HG02588 (cell line): Measurements from ENCODE around the gene KLHDC10.
"Not testable (repeated sequence)": the region's sequence is repeated elsewhere in the genome, so short reads cannot be mapped to it uniquely, and the experiment has no call there.

Experiments used
- ATAC-seq: cut with Tn5 transposase; IDR thresholded peaks from one replicate; pipeline ENCODE4 v1.9.1; 2021; ENCODE audit warnings: mild to moderate bottlenecking, moderate library complexity; ENCODE audit not compliant: unreplicated experiment

Gene KLHDC10

DNA sequence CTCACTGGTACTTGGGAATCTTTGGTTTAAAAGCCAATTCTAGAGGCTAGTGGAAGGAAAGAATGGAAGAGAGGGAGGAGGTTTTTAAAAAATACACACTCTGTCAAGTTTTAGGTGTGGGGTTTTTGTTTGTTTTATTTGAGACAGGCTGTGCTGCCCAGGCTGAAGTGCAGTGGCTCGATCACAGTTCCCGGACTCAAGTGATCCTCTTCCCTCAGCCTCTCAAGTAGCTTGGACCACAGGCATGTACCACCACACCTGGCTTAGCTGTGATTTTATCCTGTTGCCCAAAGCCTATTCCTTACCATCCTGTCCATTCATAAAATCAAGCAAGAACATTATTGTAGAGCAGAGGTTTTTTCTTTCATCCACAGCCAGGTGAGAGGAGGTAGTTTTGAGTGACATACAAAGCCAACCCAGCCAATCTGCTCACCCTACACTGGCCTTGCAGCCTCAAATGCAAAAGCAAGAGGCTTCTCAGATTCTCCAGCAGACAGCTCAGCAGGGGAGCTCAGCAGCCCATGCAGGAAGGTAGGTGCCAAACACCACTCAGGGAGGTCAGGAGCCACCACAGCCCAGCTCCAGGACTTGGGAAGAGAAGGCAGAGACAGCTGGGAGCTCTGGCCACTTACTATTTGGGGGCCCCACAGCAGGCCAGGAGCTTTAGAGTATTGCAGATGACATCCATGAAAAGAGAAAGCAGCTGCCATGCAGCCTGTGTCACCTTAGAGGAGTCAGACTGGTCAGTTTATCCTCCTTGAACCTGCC lies 69.0 kb downstream of the KLHDC10 start:
- no peak for ATAC-seq

DNA sequence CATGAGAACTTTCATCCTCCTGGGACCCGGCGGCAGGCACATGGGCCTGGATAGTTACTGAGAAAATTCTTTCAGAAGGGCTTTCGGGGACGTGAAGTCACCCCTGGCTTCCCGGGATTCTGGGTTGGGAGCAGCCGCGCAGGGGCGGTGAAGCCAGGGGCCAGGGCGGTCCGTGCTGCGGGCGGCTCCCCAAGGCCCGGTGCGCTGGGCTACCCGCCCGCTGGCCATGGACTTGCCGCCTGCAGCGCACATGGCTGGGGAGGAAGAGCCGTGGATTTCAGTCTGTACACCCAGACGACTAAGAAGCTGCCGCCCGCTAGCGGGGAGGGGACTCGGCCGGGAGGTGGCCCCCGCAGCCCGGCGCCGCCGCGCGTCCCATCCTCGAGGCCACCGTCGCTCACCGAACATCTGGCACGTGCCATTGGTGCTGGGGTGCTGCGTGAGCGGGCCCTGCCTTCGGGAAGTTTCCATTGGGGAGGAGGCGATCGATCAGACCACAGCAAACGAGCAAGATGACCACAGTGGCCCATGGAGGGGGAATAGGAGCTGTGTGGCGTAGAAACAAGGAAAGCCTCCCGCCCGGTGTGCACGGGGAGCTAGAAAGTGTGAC lies 70.3 kb downstream of the KLHDC10 start:
- ATAC-seq: no peak

DNA sequence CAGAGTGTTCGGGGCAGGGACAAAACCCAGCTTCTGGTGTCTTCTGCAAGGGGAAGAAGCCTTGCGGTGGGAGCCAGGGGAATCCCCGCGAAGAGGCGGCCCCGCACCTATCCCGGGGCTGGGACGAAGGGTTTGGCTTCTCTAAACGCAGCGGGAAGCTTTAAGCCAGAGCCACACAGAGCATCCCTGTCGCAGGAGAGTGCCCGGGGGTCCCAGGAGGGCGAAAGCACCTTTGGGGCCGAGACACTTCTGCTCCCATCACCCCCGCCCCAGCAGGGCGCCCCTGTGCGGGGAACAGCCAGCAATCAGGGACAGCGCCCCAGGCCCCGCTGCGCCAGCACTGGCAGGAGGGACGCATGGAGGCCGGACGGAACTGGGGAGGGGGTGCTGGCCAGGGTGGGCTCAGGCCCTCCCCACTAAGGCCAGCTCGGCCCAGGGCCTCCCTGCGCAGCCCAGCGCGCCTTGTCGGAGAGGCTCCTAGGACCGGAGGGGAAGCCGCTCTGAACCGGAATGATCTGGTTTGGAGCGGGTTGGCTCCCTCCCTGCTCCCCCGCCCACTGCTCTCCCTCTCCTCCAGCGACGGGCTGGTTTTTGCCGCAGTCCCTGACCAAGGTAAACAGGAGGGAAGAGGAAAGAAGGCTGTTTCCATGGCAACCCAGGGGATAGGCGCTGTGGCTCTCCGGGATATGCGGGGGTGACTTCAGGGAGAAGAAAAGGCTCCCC lies 71.0 kb downstream of the KLHDC10 start:
- peak; percentile 43 for ATAC-seq

DNA sequence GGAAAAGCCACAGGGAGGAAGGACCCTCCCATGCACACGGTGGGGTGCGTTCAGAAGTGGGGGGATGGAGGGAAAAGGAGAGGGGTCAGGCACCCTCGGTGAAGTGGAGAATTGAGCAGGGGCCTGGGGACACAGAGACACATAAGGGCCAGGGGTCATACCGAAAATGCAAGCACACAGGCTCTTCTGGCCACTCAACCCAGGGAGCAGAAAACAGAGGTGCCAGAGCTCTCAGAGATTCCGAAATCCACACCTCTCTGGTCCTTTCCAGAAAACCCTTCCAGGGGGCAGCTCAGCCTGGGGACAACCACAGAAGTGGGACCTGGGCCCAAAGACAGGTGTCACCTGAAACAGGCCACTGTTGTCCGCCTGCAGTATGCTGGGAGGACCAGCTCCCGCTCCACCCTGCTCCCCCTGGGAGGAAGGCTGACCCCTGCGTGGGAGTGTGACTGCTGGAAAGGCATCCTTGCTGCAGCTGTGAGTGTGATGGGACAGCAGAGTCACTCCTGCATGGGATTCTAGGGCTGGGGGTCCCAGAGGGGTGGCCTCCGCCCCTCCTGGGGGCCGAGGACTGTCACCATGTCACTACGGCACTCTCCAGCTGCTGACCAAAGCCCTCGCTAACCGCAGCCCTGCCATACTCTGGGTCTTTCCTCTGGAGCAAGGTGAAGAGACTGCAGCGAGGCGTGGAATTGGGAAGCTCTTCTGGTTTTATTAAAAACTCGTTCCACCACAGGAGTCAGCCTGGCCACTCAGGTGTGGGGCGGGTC lies 71.7 kb downstream of the KLHDC10 start:
- ATAC-seq: no peak

DNA sequence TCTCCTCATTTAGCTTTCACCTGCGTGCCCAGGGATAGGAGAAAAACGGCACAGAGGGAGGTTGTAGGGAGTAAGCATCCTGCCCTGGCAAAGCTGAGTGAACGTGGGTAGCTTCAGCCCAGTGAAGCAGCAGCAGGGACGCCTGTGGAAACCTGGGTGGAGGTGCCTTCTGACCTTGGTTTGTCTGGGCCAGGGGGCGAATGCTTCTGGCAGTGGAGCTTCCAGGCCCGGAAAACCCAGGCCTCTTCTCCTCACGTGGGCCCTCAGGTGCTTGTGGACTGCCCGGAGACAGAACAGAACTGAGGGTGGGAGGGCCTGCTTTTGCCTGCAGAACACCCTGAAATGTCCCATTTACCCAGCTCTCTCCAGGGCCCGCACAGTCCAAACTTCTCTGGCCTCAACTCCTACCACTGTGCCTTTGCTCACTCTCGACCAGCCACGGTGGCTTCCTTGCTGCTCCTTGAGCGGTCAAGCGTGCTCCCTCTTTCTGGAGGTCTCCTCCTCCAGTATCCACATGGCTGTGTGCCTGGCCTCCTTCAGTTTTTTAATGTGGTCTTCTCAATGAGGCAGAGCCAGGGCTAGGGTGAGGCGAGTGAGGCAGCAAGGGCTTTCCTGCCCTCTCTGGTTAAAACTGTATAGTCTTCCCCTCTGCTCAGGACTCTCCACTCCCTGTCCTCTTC lies 72.5 kb downstream of the KLHDC10 start:
- ATAC-seq: no peak

DNA sequence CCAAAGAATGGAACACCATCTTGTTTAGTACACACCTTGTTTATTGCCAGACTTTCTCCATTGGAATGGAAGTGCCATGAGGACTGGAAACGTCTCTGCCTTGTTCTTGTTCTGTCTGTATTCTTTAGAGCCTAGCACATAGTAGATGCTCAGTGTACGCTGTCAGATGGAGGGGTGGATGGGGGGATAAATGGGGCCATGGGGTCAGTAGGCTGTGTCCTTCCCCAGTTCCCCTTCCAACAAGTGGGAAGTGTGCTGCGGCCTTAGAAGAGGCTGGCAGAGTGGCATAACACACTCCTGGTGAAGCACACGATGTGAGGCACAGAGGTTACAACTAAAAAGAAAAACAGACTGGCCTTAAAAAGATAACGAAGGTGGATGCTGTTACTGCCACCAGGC lies 73.0 kb downstream of the KLHDC10 start:
- ATAC-seq: no peak

DNA sequence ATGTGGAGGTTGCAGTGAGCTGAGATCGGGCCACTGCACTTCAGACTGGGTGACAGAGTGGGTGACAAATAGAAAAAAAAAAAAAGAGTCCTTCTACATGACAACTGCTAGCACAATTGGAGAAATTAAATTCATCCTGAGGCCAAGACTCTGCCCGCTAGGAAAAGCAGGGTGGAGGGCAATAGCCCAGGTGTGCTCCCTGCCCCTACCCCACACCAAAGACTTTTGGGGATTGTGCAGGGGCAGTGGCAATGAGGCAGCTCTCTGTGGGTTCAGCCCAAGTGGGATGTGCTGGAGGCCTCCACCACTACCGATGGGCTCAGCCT lies 73.6 kb downstream of the KLHDC10 start:
- ATAC-seq: no peak

DNA sequence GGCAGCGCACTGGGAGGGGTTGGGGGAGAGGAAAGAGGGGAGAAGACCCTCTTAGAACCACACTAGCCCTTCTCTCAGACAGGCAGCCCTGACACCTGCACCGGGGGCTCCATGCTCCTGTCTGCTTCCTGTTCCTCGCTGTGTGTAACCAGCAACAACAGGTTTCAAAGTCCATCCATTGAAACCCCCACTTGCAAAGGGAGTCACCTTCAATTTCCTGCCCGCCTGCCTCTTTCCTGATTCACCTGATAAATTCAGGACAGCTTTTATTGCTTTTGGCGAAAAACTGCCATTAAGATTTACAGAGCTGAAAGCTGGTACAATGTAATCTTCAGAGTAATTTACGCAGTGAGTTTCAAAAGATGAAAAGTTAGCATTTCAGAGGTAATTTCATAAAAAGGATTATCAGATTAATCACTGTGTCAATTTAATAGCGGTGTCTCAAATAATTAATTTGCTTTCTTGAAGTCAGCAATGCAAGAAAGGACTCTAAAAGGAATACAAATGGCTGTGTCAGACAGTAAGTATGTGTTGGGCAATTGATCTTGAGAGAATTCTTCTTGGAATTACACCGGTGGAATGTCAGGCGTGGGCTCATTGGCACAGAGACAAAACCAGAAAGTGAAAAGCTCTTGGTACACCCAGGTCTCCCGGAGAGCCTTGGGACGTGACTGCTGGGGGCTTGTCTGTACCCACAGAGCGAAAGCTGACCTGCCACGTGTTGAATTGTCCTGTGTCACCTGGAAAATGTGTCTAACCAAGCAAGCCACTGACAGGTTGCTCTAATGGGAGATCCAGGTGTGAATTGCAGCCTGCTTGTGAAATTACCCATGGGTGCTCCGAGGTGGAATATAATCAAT lies 74.2 kb downstream of the KLHDC10 start:
- no peak for ATAC-seq

DNA sequence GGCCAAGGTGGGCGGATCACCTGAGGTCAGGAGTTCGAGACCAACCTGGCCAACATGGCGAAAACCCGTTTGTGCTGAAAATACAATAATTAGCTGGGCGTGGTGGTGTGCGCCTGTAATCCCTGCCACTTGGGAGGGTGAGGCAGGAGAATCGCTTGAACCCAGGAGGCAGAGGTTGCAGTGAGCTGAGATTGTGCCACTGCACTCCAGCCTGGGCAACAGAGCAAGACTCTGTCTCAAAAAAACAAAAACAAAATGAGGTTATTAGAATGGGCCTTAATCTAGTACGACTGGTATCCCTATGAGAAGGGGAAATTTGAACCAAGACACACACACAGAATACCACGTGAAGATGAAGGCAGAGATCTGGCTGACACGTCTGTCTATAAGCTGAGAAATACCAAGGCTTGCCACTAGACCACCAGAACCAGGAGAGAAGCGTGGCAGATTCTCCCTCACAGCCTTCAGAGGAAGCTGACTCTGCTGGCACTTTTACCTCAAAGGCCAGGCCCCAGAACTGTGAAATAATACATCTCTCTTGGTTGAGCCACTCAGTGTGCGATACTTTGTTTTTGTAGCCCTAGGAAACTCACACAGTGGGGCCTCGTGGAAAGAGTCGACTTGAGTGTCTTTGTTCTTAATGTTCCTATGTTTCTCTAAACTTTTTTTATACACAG lies 75.2 kb downstream of the KLHDC10 start:
- no peak for ATAC-seq

DNA sequence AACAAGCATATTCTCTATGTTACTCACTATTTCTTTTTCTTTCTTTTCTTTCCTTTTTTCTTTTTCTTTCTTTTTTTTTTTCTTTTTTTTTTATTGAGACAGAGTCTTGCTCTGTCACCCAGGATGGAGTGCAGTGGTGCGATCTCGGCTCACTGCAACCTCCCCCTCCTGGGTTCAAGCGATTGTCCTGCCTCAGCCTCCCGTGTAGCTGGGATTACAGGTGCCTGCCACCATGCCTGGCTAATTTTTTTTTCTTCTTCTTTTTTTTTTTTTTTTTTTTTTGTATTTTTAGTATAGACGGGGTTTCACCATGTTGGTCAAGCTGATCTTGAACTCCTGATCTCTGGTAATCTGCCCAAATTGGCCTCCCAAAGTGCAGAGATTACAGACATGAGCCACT lies 75.8 kb downstream of the KLHDC10 start:
- not testable (repeated sequence) for ATAC-seq

DNA sequence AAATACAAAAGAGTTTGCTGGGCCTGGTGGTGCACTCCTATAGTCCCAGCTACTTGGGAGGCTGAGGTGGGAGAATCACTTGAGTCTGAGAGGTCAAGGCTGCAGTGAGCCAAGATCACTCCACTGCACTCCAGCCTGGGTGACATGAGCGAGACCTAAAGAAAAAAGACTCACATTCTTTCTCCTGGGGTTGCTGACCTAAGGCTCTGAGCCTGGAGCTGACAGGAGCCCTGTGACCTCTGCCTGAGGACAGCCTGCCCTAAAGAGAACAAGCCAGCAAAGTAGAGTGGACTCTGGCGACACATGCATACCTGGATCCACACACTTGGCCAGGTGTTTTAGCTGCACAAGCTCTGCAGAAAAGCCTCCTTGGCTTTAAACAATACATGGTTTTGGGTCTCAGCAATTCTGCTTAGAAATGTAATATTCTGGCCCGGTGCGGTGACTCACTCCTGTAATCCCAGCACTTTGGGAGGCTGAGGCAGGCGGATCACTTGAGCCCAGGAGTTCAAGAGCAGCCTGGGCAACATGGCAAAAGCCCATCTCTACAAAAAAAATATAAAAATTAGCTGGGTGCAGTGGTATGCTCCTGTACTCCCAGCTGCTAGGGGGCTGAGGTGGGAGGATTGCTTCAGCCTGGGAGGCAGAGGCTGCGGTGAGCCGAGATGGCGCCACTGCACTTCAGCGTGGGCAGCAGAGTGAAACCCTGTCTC lies 76.5 kb downstream of the KLHDC10 start:
- no peak for ATAC-seq

DNA sequence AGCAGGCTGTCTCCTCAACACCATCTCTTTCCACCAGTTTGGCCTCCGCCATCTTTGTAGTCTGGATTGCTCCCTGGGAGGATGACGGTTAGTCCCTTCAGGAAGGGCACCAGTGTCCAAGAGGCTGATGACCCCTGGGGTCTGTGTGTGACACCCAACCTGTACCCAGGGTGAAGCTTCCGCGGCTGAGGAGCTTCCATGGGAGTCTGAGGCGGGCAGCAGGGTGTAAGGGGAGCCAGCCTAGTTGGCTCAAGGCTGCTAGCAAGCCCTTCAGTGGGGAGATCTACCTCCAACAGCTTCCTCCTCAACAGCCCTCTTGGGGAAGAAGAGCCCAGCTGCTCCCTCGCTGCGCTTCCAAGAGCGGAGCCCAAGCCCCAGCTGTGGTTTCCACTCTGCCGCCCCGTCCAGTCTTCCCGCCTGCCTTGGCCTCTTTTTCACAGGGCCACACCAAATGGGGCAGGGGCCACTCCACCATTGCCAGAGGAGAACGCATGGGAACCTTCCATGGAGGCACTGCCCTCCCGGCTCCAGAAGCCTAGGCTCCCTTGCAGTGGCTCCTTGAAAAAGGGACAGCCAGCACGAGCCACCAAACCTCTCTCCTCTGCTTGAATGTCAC lies 77.5 kb downstream of the KLHDC10 start:
- no peak for ATAC-seq

DNA sequence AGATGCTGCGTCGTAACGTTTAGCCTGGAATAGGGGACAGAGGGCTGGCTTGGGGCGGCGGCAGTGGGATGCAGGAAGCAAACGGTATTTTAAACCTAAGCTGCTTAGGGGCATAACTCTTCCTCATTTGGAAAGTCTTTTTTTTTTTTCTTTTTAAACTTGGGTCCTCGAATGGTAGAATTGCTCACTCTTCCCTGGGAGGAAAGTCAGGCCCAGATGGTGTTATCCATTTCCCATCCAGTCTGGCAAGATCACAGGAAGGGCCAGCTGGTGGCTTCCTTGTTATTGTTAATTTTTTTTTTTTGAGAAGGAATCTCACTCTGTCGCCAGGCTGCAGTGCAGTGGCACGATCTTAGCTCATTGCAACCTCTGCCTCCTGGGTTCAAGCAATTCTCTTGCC lies 78.2 kb downstream of the KLHDC10 start:
- ATAC-seq: no peak

DNA sequence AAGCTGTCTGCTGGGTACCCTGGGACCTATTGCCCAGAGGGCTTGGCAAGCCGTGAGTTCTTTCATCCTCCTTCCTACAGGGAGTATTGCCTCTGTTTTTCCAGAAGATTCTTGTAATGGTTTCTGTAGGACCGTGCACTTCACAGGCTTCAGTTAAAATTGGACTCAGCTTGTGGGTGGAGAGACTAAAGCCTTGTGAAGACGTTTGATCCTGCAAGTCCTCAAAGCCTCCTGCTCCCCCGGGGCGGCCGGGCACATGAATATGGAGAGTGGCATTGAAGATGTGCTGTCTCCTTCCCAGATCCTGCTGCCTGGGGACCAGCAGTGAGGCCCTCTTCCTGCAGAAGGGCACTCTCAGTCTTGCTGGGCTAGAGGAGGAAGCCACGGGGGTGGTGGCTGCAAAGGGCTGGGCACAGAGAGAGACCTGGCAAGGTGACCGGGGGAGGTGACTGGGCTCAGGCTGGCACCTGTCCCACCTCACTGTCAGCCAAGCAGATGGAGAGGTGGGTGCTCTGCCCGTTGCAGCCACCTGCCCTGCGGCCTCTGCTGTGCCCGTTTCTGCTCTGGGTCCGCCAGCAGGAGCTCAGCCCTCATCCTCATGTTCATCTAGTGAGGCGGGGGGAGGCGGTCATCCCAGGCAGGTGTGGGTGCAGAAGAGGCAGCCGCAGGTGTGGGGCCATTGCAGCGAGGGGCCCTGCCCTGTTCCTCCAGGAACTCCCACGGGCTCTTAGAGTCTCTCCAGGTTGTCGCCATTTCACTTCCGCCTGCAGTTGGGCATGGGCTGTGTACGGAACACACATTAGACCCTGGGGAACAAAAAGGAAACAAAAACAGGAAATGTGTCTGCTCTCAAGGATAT lies 79.2 kb downstream of the KLHDC10 start:
- ATAC-seq: peak; percentile 62

DNA sequence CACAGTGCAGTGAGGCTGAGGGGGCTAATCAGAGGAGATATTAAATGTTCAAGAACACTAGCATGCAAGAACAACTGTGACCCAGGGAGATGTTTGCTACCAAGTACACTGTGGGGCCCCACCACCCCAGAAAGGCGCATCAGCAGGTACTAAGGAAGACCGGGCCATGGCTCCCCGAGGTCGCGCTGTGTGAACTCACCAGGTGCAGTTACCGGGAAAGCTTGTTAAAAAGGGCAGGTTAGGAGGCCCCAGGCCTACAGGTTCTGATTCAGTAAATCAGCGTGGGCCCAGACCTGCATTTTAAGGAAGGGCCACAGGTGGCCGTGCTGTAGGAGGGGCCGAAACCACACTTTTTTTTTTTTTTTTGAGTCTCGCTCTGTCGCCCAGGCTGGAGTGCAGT lies 80.3 kb downstream of the KLHDC10 start:
- ATAC-seq: no peak

DNA sequence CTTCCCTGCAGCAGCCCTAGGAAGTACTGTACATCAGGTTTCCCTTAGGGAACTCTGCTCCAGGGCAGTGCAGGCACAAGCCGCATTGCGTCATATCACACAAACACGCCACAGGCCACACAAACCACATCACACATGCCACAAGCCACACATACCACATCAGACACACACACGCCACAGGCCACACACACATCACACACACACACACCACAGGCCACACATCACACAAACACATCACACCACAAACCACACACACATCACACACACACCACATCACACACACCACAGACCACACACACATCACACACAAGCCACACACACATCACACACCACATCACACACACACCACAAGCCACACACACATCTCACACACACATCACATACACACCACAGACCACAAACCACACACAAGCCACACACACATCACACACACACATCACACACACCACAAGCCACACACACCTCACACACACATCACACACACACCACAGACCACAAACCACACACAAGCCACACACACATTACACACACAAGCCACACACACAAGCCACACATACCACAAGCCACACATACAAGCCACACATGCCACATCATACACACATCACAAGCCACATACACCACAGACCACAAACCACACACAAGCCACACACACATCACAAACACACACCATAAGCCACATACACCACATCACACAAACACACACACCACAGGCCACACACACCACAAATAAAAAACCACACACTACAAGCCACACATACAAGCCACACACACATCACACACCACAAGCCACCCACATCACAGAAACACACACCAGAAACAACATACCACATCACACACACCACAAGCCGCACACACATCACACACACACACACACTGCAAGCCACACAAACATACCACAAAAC lies 81.5 kb downstream of the KLHDC10 start:
- no peak for ATAC-seq
